DOHH2 (cell line): ENCODE measurements around the gene CARD10.

Experiments used
- H3F3A ChIP-seq: fragments of 200-600 bp; sonication (generic), shearing (Covaris generic); 2 replicates; pipeline ENCODE4 v1.6.0; 2016; ENCODE audit warnings: antibody characterized with exemption, mild to moderate bottlenecking; ENCODE audit not compliant: control insufficient read depth, insufficient read depth
- H3K27ac ChIP-seq: fragments of 200-600 bp; sonication (generic); 2 replicates; pipeline ENCODE4 v1.5.1; 2014; ENCODE audit warnings: low read depth, mild to moderate bottlenecking, low read length, moderate library complexity
- H3K27me3 ChIP-seq: fragments of 200-600 bp; sonication (generic); 2 replicates; pipeline ENCODE4 v1.6.1; 2014; ENCODE audit warnings: mild to moderate bottlenecking, low read length, mixed read lengths; ENCODE audit not compliant: control insufficient read depth
- H3K36me3 ChIP-seq: fragments of 200-600 bp; sonication (generic); 2 replicates; pipeline ENCODE4 v1.6.1; 2014; ENCODE audit warnings: mild to moderate bottlenecking, low read length, moderate library complexity, mixed read lengths; ENCODE audit not compliant: control insufficient read depth
- H3K4me1 ChIP-seq: fragments of 200-600 bp; sonication (generic); 2 replicates; pipeline ENCODE4 v1.6.1; 2014; ENCODE audit warnings: mild to moderate bottlenecking, low read length, mixed read lengths; ENCODE audit not compliant: control insufficient read depth
- H3K4me2 ChIP-seq: fragments of 200-600 bp; sonication (generic); 2 replicates; pipeline ENCODE4 v1.6.0; 2014; ENCODE audit warnings: mild to moderate bottlenecking, low read length, moderate library complexity
- H3K4me3 ChIP-seq: fragments of 200-600 bp; sonication (generic); 2 replicates; pipeline ENCODE4 v1.5.1; 2014; ENCODE audit warnings: mild to moderate bottlenecking, low read length, mixed read lengths
- H3K79me2 ChIP-seq: fragments of 200-600 bp; sonication (generic); 2 replicates; pipeline ENCODE4 v1.6.1; 2014; ENCODE audit warnings: mild to moderate bottlenecking, low read length, mixed read lengths; ENCODE audit not compliant: control insufficient read depth
- H3K9me2 ChIP-seq: fragments of 200-600 bp; sonication (generic); replicated peaks from 2 replicates; pipeline ENCODE4 v1.6.1; 2014; ENCODE audit warnings: mild to moderate bottlenecking, low read length, mixed read lengths; ENCODE audit not compliant: control insufficient read depth
- H3K9me3 ChIP-seq: fragments of 200-600 bp; sonication (generic); 2 replicates; pipeline ENCODE4 v1.6.1; 2014; ENCODE audit warnings: antibody characterized with exemption, low read length, mixed read lengths; ENCODE audit not compliant: control insufficient read depth, insufficient read depth
- H4K20me1 ChIP-seq: fragments of 200-600 bp; sonication (generic); 2 replicates; pipeline ENCODE4 v1.6.0; 2014; ENCODE audit warnings: low read depth, mild to moderate bottlenecking, antibody characterized with exemption, low read length, moderate library complexity; ENCODE audit not compliant: control insufficient read depth, insufficient read depth
- CTCF ChIP-seq: fragments of 200-600 bp; sonication (generic); IDR thresholded peaks from one replicate; pipeline ENCODE4 v1.5.1; 2014; ENCODE audit warnings: antibody characterized with exemption, mild to moderate bottlenecking, low read depth, low read length; ENCODE audit not compliant: poor library complexity, severe bottlenecking
- EZH2phosphoT487 ChIP-seq: fragments of 200-600 bp; sonication (generic); IDR thresholded peaks from 2 replicates; pipeline ENCODE4 v1.6.1; 2017; ENCODE audit warnings: borderline replicate concordance, mild to moderate bottlenecking, antibody characterized with exemption, low read length, moderate library complexity, mixed read lengths

CARD10 gene

GRCh38 chr22:37488337-37489135 is 30.7 kb downstream of the CARD10 start:
- Histone ChIP-seq H3K79me2 (peaks cover 35% of the 10 kb centered on the region), H4K20me1 (no peaks in the 10 kb centered on the region), H3K9me3 (no peaks in the 10 kb centered on the region), H3K4me2 (no peak overlapping the region), H3K27me3 (no peaks in the 10 kb centered on the region), H3K9me2 (no peaks in the 10 kb centered on the region), H3K27ac (no peak overlapping the region), H3F3A (no peaks in the 10 kb centered on the region; the same call in 1 of the 2 replicates), H3K36me3 (peaks cover 26% of the 10 kb centered on the region), H3K4me3 (no peak overlapping the region), H3K4me1 (peaks cover 43% of the 10 kb centered on the region)
- no peak for TF ChIP-seq EZH2phosphoT487
- no peak for TF ChIP-seq CTCF

GRCh38 chr22:37487571-37487970 is 31.6 kb downstream of the CARD10 start:
- H3K9me2 ChIP-seq, result no peaks in the 10 kb centered on the region
- H3K27me3 ChIP-seq, result no peaks in the 10 kb centered on the region
- H3K4me3 ChIP-seq, result peak overlapping the region; percentile 96; the same call in 1 of the 2 replicates
- peaks cover 3% of the 10 kb centered on the region; the same call in 1 of the 2 replicates for H3F3A ChIP-seq
- H3K36me3 ChIP-seq, result peaks cover 36% of the 10 kb centered on the region
- H3K9me3 ChIP-seq, result no peaks in the 10 kb centered on the region
- peak overlapping the region; percentile 100 for H3K4me2 ChIP-seq
- H3K79me2 ChIP-seq, result peaks cover 45% of the 10 kb centered on the region
- H4K20me1 ChIP-seq, result peaks cover 7% of the 10 kb centered on the region; the same call in 1 of the 2 replicates
- TF ChIP-seq EZH2phosphoT487 (no peak), CTCF (no peak)
- peaks cover 43% of the 10 kb centered on the region for H3K4me1 ChIP-seq
- no peak overlapping the region for H3K27ac ChIP-seq

- H3K4me1 ChIP-seq, result peaks cover 43% of the 10 kb centered on the region
- H3K4me3 ChIP-seq, result peak overlapping the region; percentile 96
- peaks cover 40% of the 10 kb centered on the region for H3K36me3 ChIP-seq
- no peaks in the 10 kb centered on the region for H3K27me3 ChIP-seq
- H3K9me2 ChIP-seq, result no peaks in the 10 kb centered on the region
- no peak for TF ChIP-seq EZH2phosphoT487
- no peak for TF ChIP-seq CTCF
- H3K27ac ChIP-seq, result peak overlapping the region; percentile 94; the same call in 1 of the 2 replicates
- peak overlapping the region; percentile 100 for H3K4me2 ChIP-seq
- no peaks in the 10 kb centered on the region for H3K9me3 ChIP-seq
- peaks cover 49% of the 10 kb centered on the region for H3K79me2 ChIP-seq
- peaks cover 8% of the 10 kb centered on the region; the same call in 1 of the 2 replicates for H4K20me1 ChIP-seq
- H3F3A ChIP-seq, result peaks cover 3% of the 10 kb centered on the region; the same call in 1 of the 2 replicates
These were observed 32.1 kb downstream of the CARD10 start for GRCh38 chr22:37487129-37487528.
